H1 (cell line): ENCODE results near the gene CLCN3. TPM values are rescaled to one million over a fixed set of nuclear protein-coding genes. Genes with fewer than 3 reads are reported as not detected.

ENCODE experiments used
- CTCF ChIA-PET: fragments of 300-600 bp; sonication (Branson Sonifier 250); formaldehyde crosslinking; loops from one replicate; lab custom pipeline; 2021; ENCODE audit not compliant: partially characterized antibody; lab: Charles Lee
- POLR2A ChIA-PET: fragments of 300-600 bp; sonication (Branson Sonifier 250); formaldehyde crosslinking; loops from one replicate; lab custom pipeline; 2021; ENCODE audit warnings: inconsistent platforms; ENCODE audit not compliant: partially characterized antibody; lab: Charles Lee
- DNase-seq, 2 experiments: peaks; one replicate each; pipeline versions ENCODE4 v3.0.0 to v3.0.0-alpha.2; 2010 to 2022; ENCODE audit warnings: low spot score in 2 of 2, low read depth in 1 of 2, mixed read lengths in 1 of 2
- FAIRE-seq: peaks from 2 replicates; lab custom pipeline; 2011; peaks lifted over from hg19 to GRCh38; lab: Jason Lieb, UNC
- H2AFZ ChIP-seq: 2 replicates; pipeline ENCODE4 v1.8.1; 2012; ENCODE audit warnings: low read length, inconsistent platforms
- H2AK5ac ChIP-seq: 2 replicates; pipeline ENCODE4 v1.6.1; 2013; ENCODE audit warnings: low read depth, low read length
- H2BK120ac ChIP-seq: replicated peaks from 2 replicates; pipeline ENCODE3; 2013; ENCODE audit warnings: low read depth, low read length, inconsistent platforms
- H2BK12ac ChIP-seq: 2 replicates; pipeline ENCODE4 v1.6.1; 2013; ENCODE audit warnings: low read depth, low read length
- H2BK15ac ChIP-seq: 2 replicates; pipeline ENCODE4 v1.6.1; 2013; ENCODE audit warnings: low read length
- H2BK20ac ChIP-seq: 2 replicates; pipeline ENCODE4 v1.6.1; 2013; ENCODE audit warnings: low read length
- H2BK5ac ChIP-seq: 2 replicates; pipeline ENCODE4 v1.6.1; 2013; ENCODE audit warnings: low read depth, low read length
- H3K14ac ChIP-seq: 2 replicates; pipeline ENCODE4 v1.6.1; 2013; ENCODE audit warnings: inconsistent platforms; ENCODE audit not compliant: insufficient read length
- H3K18ac ChIP-seq: 2 replicates; pipeline ENCODE4 v1.6.1; 2013; ENCODE audit warnings: low read length; ENCODE audit errors: extremely low read depth
- H3K23ac ChIP-seq: 2 replicates; pipeline ENCODE4 v1.6.1; 2013; ENCODE audit warnings: inconsistent platforms; ENCODE audit not compliant: insufficient read length
- H3K23me2 ChIP-seq: 2 replicates; pipeline ENCODE4 v1.6.1; 2013; ENCODE audit warnings: low read depth, low read length
- H3K27ac ChIP-seq: 2 replicates; pipeline ENCODE4 v1.6.1; 2011; ENCODE audit warnings: low read depth, low read length, inconsistent platforms
- H3K27me3 ChIP-seq, 4 experiments: replicated peaks in 1 of 4; 1 replicate in 1 of 4; 2 replicates in 3 of 4; pipeline versions ENCODE4 v1.6.1 to v1.8.1; 2011 to 2013; ENCODE audit warnings: low read length in 3 of 4, mild to moderate bottlenecking in 3 of 4, inconsistent platforms in 2 of 4, mixed read lengths in 2 of 4, moderate library complexity in 1 of 4; ENCODE audit not compliant: control insufficient read depth in 3 of 4, insufficient read depth in 3 of 4; ENCODE audit errors: extremely low read depth in 1 of 4
- H3K36me3 ChIP-seq, 4 experiments: 2 replicates each; pipeline versions ENCODE4 v1.6.1 to v1.8.1; 2011 to 2013; ENCODE audit warnings: mild to moderate bottlenecking in 4 of 4, low read length in 3 of 4, moderate library complexity in 2 of 4, control low read depth in 1 of 4, inconsistent platforms in 1 of 4; ENCODE audit not compliant: insufficient read depth in 4 of 4, control insufficient read depth in 2 of 4
- H3K4ac ChIP-seq: replicated peaks from 2 replicates; pipeline ENCODE3; 2013; ENCODE audit warnings: low read length, low read depth, mixed read lengths, inconsistent platforms; ENCODE audit not compliant: insufficient read length
- H3K4me1 ChIP-seq, 4 experiments: replicated peaks in 1 of 4; 1 replicate in 1 of 4; 2 replicates in 3 of 4; pipeline versions ENCODE4 v1.6.1 to v1.8.1; 2011 to 2013; ENCODE audit warnings: low read length in 3 of 4, inconsistent platforms in 2 of 4, mixed read lengths in 1 of 4; ENCODE audit not compliant: insufficient read depth in 4 of 4, control insufficient read depth in 3 of 4
- H3K4me2 ChIP-seq, 2 experiments: 2 replicates each; pipeline versions ENCODE4 v1.6.1 to v1.8.1; 2011 to 2013; ENCODE audit warnings: low read depth in 2 of 2, low read length in 2 of 2, control low read depth in 1 of 2, inconsistent platforms in 1 of 2, mild to moderate bottlenecking in 1 of 2; ENCODE audit not compliant: insufficient read depth in 1 of 2
- H3K4me3 ChIP-seq, 4 experiments: fragments of 200-600, 300-600 bp in 1 of 4; sonication (generic), shearing (Covaris generic), sonication (Bioruptor Twin) in 1 of 4; 2 replicates each; pipeline versions ENCODE4 v1.5.1 to v1.8.1; 2011 to 2016; ENCODE audit warnings: low read length in 4 of 4, low read depth in 3 of 4, control low read depth in 2 of 4, inconsistent platforms in 2 of 4, mild to moderate bottlenecking in 2 of 4, mixed read lengths in 1 of 4, moderate library complexity in 1 of 4; ENCODE audit not compliant: insufficient read depth in 2 of 4; ENCODE audit errors: extremely low read depth in 1 of 4
- H3K56ac ChIP-seq: replicated peaks from 2 replicates; pipeline ENCODE3; 2013; ENCODE audit warnings: low read depth, mild to moderate bottlenecking, mixed read lengths, low read length, inconsistent platforms; ENCODE audit not compliant: insufficient read length
- H3K79me1 ChIP-seq: 2 replicates; pipeline ENCODE4 v1.6.1; 2013; ENCODE audit warnings: low read depth, low read length, control low read depth
- H3K79me2 ChIP-seq, 2 experiments: 2 replicates each; pipeline versions ENCODE4 v1.6.1 to v1.8.1; 2012 to 2013; ENCODE audit warnings: low read length in 2 of 2, mild to moderate bottlenecking in 2 of 2, inconsistent platforms in 1 of 2; ENCODE audit not compliant: insufficient read depth in 2 of 2, control insufficient read depth in 1 of 2
- H3K9ac ChIP-seq, 4 experiments: replicated peaks in 1 of 4; 1 replicate in 1 of 4; 2 replicates in 3 of 4; pipeline versions ENCODE4 v1.6.1 to v1.8.1; 2011 to 2013; ENCODE audit warnings: low read depth in 3 of 4, low read length in 3 of 4, control low read depth in 2 of 4, mild to moderate bottlenecking in 2 of 4, moderate library complexity in 2 of 4, inconsistent platforms in 1 of 4; ENCODE audit errors: extremely low read depth in 1 of 4
- H3K9me3 ChIP-seq, 2 experiments: 2 replicates each; pipeline versions ENCODE4 v1.6.1 to v1.8.1; 2012 to 2013; ENCODE audit warnings: mild to moderate bottlenecking in 2 of 2, moderate library complexity in 2 of 2, control low read depth in 1 of 2, inconsistent platforms in 1 of 2, low read depth in 1 of 2, low read length in 1 of 2, mixed read lengths in 1 of 2; ENCODE audit not compliant: insufficient read depth in 2 of 2
- H4K20me1 ChIP-seq, 2 experiments: replicated peaks in 1 of 2; 2 replicates each; pipeline versions ENCODE3 to v1.8.1; 2011 to 2013; ENCODE audit warnings: inconsistent platforms in 2 of 2, low read length in 2 of 2, mild to moderate bottlenecking in 1 of 2; ENCODE audit not compliant: insufficient read depth in 2 of 2, control insufficient read depth in 1 of 2
- H4K5ac ChIP-seq: 2 replicates; pipeline ENCODE4 v1.6.1; 2013; ENCODE audit warnings: low read length, low read depth, mixed read lengths, inconsistent platforms; ENCODE audit not compliant: insufficient read length
- H4K8ac ChIP-seq: 2 replicates; pipeline ENCODE4 v1.8.0; 2013; ENCODE audit warnings: mild to moderate bottlenecking, moderate library complexity, low read length, inconsistent platforms; ENCODE audit not compliant: insufficient read depth; ENCODE audit errors: extremely low read depth
- H4K91ac ChIP-seq: replicated peaks from 2 replicates; pipeline ENCODE3; 2013; ENCODE audit warnings: low read length, mixed read lengths, inconsistent platforms; ENCODE audit not compliant: insufficient read length
- WGBS, 2 experiments: shearing (Covaris generic) in 1 of 2; methylation state at CpG; one replicate each; pipeline versions ENCODE4 v1.1.6 to v1.1.7; 2013 to 2015; ENCODE audit warnings: low lambda C conversion rate in 2 of 2, mixed read lengths in 2 of 2, inconsistent platforms in 1 of 2, low coverage in 1 of 2, missing lambda C conversion rate in 1 of 2; ENCODE audit not compliant: insufficient replicate concordance in 2 of 2, insufficient coverage in 1 of 2, insufficient read length in 1 of 2; ENCODE audit errors: extremely low coverage in 1 of 2, missing lambda C conversion rate in 1 of 2; 5-methylcytosine and 5-hydroxymethylcytosine counted together
- polyA plus RNA-seq, 7 experiments: library from polyadenylated mRNA; depleted of rRNA in 3 of 7; stranded (reverse) in 5 of 7; unstranded in 2 of 7; fragments of >200 nt in 5 of 7; fragments of 200-250 nt in 2 of 7; gene quantifications; 1 replicate in 5 of 7; 2 replicates in 1 of 7; 4 replicates in 1 of 7; pipeline versions ENCODE4 v1.2.1 to v1.2.3, GENCODE V29; 2011 to 2013; ENCODE audit warnings: missing spikeins in 2 of 7, mixed read lengths in 2 of 7
- total RNA-seq: library from RNA; stranded (reverse); fragmentation: NEBNext Ultra II Directional; extraction: Animal tissue kit (Norgen Biotek cat#: 25700); gene quantifications from 2 replicates; pipeline ENCODE4 v1.2.1, GENCODE V29; 2021

CLCN3 gene
- total and polyA plus RNA-seq, 2 of the 8 experiments (the other 6 are each of a cell fraction or from before 2014, with no cell fraction given), result 8.8 to 32.8 TPM

- Histone ChIP-seq H3K27me3 (no peaks in the 10 kb centered on the region), H4K20me1 (peaks cover 0 to 2% of the 10 kb centered on the region in 2 experiments), H2AK5ac (no peak overlapping the region), H3K36me3 (no peaks in the 10 kb centered on the region), H3K18ac (no peak overlapping the region), H2BK12ac (no peak overlapping the region), H2AFZ (no peak overlapping the region), H4K91ac (no peak overlapping the region), H3K9ac (no peak overlapping the region), H2BK20ac (no peak overlapping the region), H4K5ac (no peak overlapping the region), H3K4me2 (peak overlapping the region in 1 of 2 experiments; percentile 87; a peak in 1 of 4 replicates), H3K9me3 (no peaks in the 10 kb centered on the region), H3K4me3 (no peak overlapping the region), H3K56ac (no peak overlapping the region), H3K14ac (no peak overlapping the region), H3K27ac (no peak overlapping the region), H3K79me1 (no peaks in the 10 kb centered on the region; the same call in 1 of the 2 replicates), H3K4me1 (peaks cover 0 to 3% (median 0%) of the 10 kb centered on the region in 4 experiments; a peak in 2 of 7 replicates), H2BK5ac (no peak overlapping the region), H2BK15ac (no peak overlapping the region), H3K4ac (no peak overlapping the region), H4K8ac (no peak overlapping the region), H3K23ac (no peak overlapping the region), H3K79me2 (peaks cover 7 to 70% of the 10 kb centered on the region in 2 experiments; a peak in 3 of 4 replicates), H3K23me2 (peaks cover 11% of the 10 kb centered on the region), H2BK120ac (no peak overlapping the region)
- DNase-seq, result no peak
- FAIRE-seq, result no peak
- ChIA-PET POLR2A (no interaction called here), CTCF (no interaction called here)
- 86% methylated on average over 4 of the region's 4 CpGs; no CpG with 5 or more reads in 1 of the 2 experiments for WGBS, 2 experiments
These were observed 2.2 kb downstream of the CLCN3 start for GRCh38 chr4:169622566-169622965.
